ENCODE data around the gene S1PR2. TPM values are rescaled to one million over a fixed set of nuclear protein-coding genes. Genes with fewer than 3 reads are reported as not detected.
"Not testable (repeated sequence)": the region's sequence is repeated elsewhere in the genome, so short reads cannot be mapped to it uniquely, and the experiment has no call there.

S1PR2 gene
- total RNA-seq, 1 experiment from 2014 or later: 1.7 TPM

DNA sequence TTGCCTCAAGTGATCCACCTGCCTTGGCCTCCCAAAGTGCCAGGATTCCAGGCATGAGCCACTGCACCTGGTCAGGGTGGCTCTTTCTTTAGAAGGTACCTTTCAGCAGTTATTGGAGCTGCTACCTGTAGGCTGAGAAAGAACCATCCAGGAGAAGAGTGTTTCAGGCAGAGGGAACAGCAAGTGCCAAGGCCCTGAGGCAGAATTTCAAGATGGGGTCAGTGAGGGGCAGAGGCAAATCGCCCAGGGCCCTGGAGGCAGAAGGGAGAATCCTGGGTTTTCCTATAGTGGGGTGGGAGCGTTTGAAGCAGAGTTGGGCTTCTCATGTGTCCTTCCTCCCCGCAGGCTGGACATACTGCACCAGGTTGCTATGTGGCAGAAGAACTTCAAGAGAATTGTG lies 23.1 kb upstream of the S1PR2 start:
- no peak for DNase-seq (ENCODE audit: low spot score)

GRCh38 chr19:10252707-10253106 lies 21.6 kb upstream of the S1PR2 start:
- no peak for DNase-seq (ENCODE audit: low spot score)

DNA sequence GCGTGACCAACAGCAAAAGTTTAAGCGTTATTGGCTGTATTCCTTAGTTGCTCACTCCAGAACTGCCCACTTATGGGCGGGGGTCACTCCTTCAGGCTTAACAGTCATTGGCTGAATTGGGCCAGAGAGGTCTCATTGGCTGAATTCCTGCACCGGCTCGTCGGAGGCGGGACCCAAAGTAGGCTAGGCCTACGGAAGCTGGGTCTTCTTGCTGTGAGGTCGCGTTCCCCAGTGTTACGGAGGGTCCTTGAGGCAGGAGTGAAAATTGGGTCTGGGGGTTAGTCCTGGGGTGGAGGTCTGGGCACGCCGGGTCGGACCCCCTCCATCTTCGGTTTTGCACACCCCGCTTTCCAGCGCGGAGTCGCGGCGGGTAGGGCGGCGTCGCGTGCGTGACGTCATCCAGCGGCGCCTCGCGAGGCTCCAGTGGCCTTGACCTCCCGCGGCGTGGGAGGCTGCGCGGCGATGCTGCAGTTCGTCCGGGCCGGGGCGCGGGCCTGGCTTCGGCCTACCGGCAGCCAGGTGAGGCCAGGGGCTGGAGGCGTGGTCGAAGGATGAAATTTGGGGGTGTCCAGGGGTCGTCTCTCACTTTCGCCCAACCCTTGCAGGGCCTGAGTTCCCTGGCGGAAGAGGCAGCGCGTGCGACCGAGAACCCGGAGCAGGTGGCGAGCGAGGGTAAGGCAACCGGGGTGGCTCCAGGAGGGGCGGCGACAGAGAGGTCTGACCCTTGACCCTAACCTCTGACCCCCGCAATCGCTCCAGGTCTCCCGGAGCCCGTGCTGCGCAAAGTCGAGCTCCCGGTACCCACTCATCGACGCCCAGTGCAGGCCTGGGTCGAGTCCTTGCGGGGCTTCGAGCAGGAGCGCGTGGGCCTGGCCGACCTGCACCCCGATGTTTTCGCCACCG lies 20.9 kb upstream of the S1PR2 start, which contains the start of gene MRPL4:
TSS of gene MRPL4 (plus strand) at position 423 of the 903 bp plus-strand sequence. CDS start at position 463, 40 bp downstream.
- peak; percentile 99 for DNase-seq (ENCODE audit: low spot score)

- DNase-seq (ENCODE audit: low spot score): no peak
Measured at GRCh38 chr19:10246511-10246910, 15.4 kb upstream of the S1PR2 start.

GRCh38 chr19:10245189-10245939 lies 14.2 kb upstream of the S1PR2 start:
- no peak for DNase-seq (ENCODE audit: low spot score)

GRCh38 chr19:10243606-10244005 lies 12.5 kb upstream of the S1PR2 start:
- no peak for DNase-seq (ENCODE audit: low spot score)

- DNase-seq (ENCODE audit: low spot score): not testable (repeated sequence)
Measured at GRCh38 chr19:10241826-10242449, 10.8 kb upstream of the S1PR2 start.

GRCh38 chr19:10238172-10238783 lies 7.1 kb upstream of the S1PR2 start:
- no peak for DNase-seq (ENCODE audit: low spot score)

DNA sequence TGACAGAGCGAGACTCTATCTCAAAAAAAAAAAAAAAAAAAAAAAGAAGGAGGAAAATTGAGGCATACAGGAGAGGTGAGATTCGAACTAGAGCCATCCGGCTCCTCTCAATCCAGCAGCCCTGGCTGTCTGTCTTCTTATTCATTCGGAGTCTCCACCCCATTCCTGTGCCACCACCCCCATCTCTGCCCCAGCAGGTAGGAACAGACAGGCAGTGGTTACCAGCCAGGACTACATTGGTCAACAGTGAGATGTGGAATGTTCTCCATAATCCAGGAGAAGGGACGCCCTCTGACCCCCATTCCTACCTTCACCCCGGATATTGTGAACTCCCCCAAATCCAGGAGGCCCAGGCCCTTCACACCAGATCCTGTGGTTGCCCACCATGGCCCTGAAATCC lies 6.6 kb upstream of the S1PR2 start:
- DNase-seq (ENCODE audit: low spot score): no peak

- DNase-seq (ENCODE audit: low spot score): not testable (repeated sequence)
Measured at GRCh38 chr19:10235409-10235808, 4.3 kb upstream of the S1PR2 start.

GRCh38 chr19:10235003-10235402 lies 3.9 kb upstream of the S1PR2 start:
- no peak for DNase-seq (ENCODE audit: low spot score)

- DNase-seq (ENCODE audit: low spot score): no peak
Measured at GRCh38 chr19:10233946-10234345, 2.8 kb upstream of the S1PR2 start.

DNA sequence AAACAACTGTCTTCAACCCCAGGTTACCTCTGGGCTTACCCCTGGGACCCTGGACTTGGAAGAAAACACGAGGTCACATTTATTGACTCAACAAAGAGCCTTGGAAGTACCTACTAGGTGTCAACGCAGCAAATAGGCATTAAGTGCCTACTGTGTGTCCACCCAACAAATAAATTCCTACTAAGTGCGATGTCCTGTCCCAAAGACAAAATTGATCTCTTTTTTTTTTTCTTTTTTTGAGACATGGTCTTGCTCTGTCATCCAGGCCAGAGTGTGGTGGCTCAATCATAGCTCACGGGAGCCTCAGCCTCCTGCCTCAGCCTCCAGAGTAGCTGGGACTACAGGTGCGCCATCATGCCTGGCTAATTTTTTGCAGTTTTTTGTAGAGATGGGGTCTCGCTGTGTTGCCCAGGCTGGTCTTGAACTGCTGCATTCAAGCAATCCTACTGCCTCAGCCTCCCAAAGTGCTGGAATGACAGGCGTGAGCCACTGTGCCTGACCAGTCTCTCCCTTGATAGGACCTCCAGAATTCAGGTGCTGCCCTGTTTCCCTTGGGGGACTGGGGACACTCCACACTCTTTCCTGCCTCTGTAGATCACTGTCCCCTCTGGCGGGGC lies 589 bp upstream of the S1PR2 start:
- no peak for DNase-seq (ENCODE audit: low spot score)

- no peak for DNase-seq (ENCODE audit: low spot score)
Measured at GRCh38 chr19:10230173-10230860, 814 bp downstream of the S1PR2 start.

DNA sequence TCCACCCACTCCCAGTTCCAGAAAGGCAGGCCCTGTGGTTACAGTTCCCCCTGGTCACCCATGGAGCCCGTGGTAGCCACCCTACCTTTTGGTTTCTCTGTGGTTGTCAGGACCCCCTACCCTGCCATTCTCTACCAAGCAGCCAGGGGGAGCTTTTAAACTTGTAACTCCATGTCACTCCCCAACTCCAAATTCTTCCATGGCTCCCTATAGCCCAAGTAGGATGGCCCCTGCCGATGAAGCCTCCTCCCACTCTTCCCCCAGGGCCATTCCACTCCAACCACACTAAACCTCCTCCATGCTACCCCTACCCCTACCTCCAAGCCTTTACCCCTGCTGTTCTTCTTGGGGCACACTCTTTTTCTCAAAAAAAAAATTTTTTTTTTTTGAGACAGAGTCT lies 2.2 kb downstream of the S1PR2 start:
- no peak for DNase-seq (ENCODE audit: low spot score)

DNA sequence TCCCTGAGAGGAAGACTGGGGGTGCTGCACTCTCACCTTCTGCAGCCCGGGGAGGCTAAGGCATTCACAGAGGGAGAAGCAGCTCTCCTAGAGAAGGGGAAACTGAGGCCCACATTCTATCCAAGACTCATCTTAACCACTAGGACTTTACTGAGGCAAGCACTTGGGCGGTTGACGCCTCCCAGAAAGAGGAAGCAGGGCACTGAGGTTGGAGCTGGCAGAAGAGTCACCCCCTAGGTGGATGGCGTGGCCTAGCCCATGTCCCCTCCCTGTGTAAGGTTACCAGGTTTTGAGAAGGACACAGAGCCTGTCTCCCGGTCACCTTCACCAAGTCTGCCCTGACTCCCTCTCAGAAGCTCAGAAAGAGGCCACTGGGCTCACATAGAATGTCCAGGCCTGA lies 2.7 kb downstream of the S1PR2 start:
- DNase-seq (ENCODE audit: low spot score): no peak

GRCh38 chr19:10227026-10227971 lies 3.8 kb downstream of the S1PR2 start:
- no peak for DNase-seq (ENCODE audit: low spot score)

DNA sequence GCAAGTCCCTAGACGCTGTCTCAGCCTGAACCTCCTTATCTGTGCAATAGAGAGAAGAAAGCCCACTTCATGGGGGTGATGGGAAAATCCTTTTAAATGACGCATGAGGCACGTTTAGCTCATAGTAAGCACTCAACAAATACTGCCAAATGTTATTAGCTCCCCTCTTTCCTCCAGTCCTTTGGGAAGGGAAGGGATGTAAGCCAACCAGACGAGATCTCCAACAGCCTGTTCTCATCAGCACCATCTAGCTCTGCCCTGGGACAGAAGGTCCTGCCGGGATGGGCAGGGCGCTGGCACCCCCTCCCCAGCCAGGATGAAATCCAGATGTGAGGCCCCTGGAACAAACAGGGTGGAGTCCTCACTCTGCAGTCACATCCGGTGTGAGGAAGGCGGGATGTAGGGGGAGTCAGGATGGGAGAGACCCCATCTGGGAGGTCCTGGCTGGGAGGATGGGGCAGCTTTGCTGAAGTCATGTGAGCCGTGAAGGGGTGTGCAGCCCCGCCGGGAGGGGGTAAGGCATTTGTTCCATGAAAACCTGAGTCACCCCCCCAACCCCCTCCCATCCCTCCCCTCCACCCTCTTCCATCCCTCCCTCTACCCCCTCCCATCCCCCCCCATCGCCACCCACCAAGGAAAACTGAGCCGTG lies 4.6 kb downstream of the S1PR2 start:
- no peak for DNase-seq (ENCODE audit: low spot score)

DNA sequence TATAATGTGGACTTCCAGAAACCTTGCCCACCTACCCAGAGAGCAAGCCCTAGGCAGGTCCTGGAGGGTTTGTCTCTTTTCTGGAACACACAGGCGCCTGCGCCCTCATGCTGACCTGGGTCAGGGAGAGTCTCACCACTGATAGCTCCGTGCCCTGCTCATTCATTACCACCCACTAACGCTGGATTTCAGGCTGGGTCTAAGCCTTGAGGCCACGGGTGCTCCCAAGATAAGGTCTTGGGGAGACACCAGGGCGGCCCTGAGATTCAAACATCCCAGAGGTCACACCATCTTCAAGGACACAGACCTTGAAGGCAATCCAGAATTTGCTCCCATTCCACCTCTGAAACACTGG lies 5.1 kb downstream of the S1PR2 start:
- no peak for DNase-seq (ENCODE audit: low spot score)
